HCT116 (cell line): ENCODE results near the gene SERPINF2. TPM values are rescaled to one million over a fixed set of nuclear protein-coding genes. Genes with fewer than 3 reads are reported as not detected.

Experiments used
- ATAC-seq: fragments of 200-7000 bp; cut with Tn5 transposase; 2 replicates; pipeline ENCODE4 v1.9.1; 2020; ENCODE audit warnings: mild to moderate bottlenecking, moderate library complexity
- BruUV-seq: library from RNA; stranded (reverse); fragments of 400-500 nt; replicated peaks from 2 replicates; lab custom pipeline; 2021; lab: Mats Ljungman, UMichigan
- CTCF ChIA-PET: fragments of 300-600 bp; sonication (Branson Sonifier 250); formaldehyde crosslinking; loops from one replicate; lab custom pipeline; 2021; ENCODE audit warnings: antibody characterized with exemption; lab: Charles Lee
- POLR2A ChIA-PET: fragments of 300-600, 350-600 bp; sonication (Branson Sonifier 250); formaldehyde crosslinking; loops from one replicate; lab custom pipeline; 2021; ENCODE audit warnings: antibody characterized with exemption; lab: Charles Lee
- RAD21 ChIA-PET, 2 experiments: fragments of 300-600 bp; sonication (Branson Sonifier 250); formaldehyde crosslinking; loops; one replicate each; lab custom pipeline; 2023; ENCODE audit warnings: low total read pairs in 2 of 2; ENCODE audit not compliant: uncharacterized antibody in 2 of 2, unreplicated experiment in 2 of 2, low non-redundant PET in 1 of 2; lab: Charles Lee
- DNase-seq: peaks from one replicate; pipeline ENCODE4 v3.0.0-alpha.2; 2010; ENCODE audit warnings: low read depth, low spot score
- H2AFZ ChIP-seq: fragments of 200-600 bp; shearing (Covaris generic), sonication (generic); 2 replicates; pipeline ENCODE4 v1.6.1; 2017; ENCODE audit warnings: low read depth, mixed run types, mixed read lengths, antibody characterized with exemption, low read length; ENCODE audit not compliant: poor library complexity, severe bottlenecking
- H3K27ac ChIP-seq: 2 replicates; pipeline ENCODE4 v1.5.1; 2012; ENCODE audit warnings: low read depth, low read length
- H3K27me3 ChIP-seq: fragments of 200-600 bp; sonication (generic); 2 replicates; pipeline ENCODE4 v1.6.1; 2016; ENCODE audit warnings: mixed run types, low read length, mixed read lengths; ENCODE audit not compliant: insufficient read depth
- H3K36me3 ChIP-seq, 2 experiments: fragments of 200-500 bp in 1 of 2; fragments of 200-600 bp in 1 of 2; sonication (Bioruptor generic) in 1 of 2; sonication (generic) in 1 of 2; 2 replicates each; pipeline versions ENCODE4 v1.5.1 to v1.6.1; 2014 to 2016; ENCODE audit warnings: low read length in 2 of 2, inconsistent platforms in 1 of 2, mixed read lengths in 1 of 2, mixed run types in 1 of 2; ENCODE audit not compliant: insufficient read depth in 2 of 2, control insufficient read depth in 1 of 2
- H3K4me1 ChIP-seq, 2 experiments: fragments of 200-600 bp in 1 of 2; sonication (generic) in 1 of 2; 2 replicates each; pipeline versions ENCODE4 v1.5.1 to v1.6.1; 2012 to 2017; ENCODE audit warnings: low read length in 2 of 2, inconsistent platforms in 1 of 2, mild to moderate bottlenecking in 1 of 2, mixed read lengths in 1 of 2, mixed run types in 1 of 2, moderate library complexity in 1 of 2; ENCODE audit not compliant: insufficient read depth in 2 of 2, control insufficient read depth in 1 of 2
- H3K4me2 ChIP-seq: fragments of 200-600 bp; sonication (generic); 2 replicates; pipeline ENCODE4 v1.6.1; 2017; ENCODE audit warnings: mixed run types, low read length, mixed read lengths
- H3K4me3 ChIP-seq, 2 experiments: fragments of 200-600 bp in 1 of 2; sonication (generic) in 1 of 2; replicated peaks in 1 of 2; 2 replicates each; pipeline ENCODE4 v1.5.1; 2011 to 2016; ENCODE audit warnings: low read length in 2 of 2, control low read depth in 1 of 2, low read depth in 1 of 2, mild to moderate bottlenecking in 1 of 2, mixed read lengths in 1 of 2, mixed run types in 1 of 2
- H3K79me2 ChIP-seq: fragments of 200-600 bp; sonication (generic); 2 replicates; pipeline ENCODE4 v1.6.1; 2017; ENCODE audit warnings: mild to moderate bottlenecking, mixed run types, low read length, moderate library complexity, mixed read lengths; ENCODE audit not compliant: insufficient read depth
- H3K9ac ChIP-seq: fragments of 200-600 bp; sonication (generic); 2 replicates; pipeline ENCODE4 v1.6.1; 2016; ENCODE audit warnings: low read length, mixed read lengths
- H3K9me2 ChIP-seq: fragments of 200-600 bp; sonication (generic), shearing (Covaris generic); 2 replicates; pipeline ENCODE4 v1.6.1; 2017; ENCODE audit warnings: mixed run types, mild to moderate bottlenecking, moderate library complexity; ENCODE audit not compliant: insufficient read depth
- H3K9me3 ChIP-seq, 2 experiments: fragments of 200-500 bp in 1 of 2; fragments of 200-600 bp in 1 of 2; sonication (Bioruptor generic) in 1 of 2; sonication (generic) in 1 of 2; 2 replicates each; pipeline ENCODE4 v1.6.1; 2014 to 2017; ENCODE audit warnings: low read length in 2 of 2, mixed read lengths in 2 of 2, inconsistent platforms in 1 of 2, low read depth in 1 of 2, mild to moderate bottlenecking in 1 of 2, mixed run types in 1 of 2, moderate library complexity in 1 of 2; ENCODE audit not compliant: control insufficient read depth in 1 of 2, insufficient read depth in 1 of 2
- H4K20me1 ChIP-seq: fragments of 200-600 bp; sonication (generic), shearing (Covaris generic); 2 replicates; pipeline ENCODE4 v1.6.1; 2017; ENCODE audit warnings: mixed run types, mild to moderate bottlenecking, moderate library complexity; ENCODE audit not compliant: insufficient read depth
- CBX3 ChIP-seq: IDR thresholded peaks from 2 replicates; pipeline ENCODE4 v1.6.1; 2012; ENCODE audit warnings: low read depth
- EGR1 ChIP-seq: IDR thresholded peaks from 2 replicates; pipeline ENCODE4 v1.6.1; 2012; ENCODE audit warnings: low read depth
- EZH2 ChIP-seq: fragments of 200-600 bp; sonication (generic); IDR thresholded peaks from 2 replicates; pipeline ENCODE4 v1.6.1; 2017; ENCODE audit warnings: antibody characterized with exemption, mixed run types
- FOSL1 ChIP-seq: IDR thresholded peaks from 2 replicates; pipeline ENCODE4 v1.6.1; 2012; ENCODE audit warnings: low read depth
- JUND ChIP-seq: IDR thresholded peaks from 2 replicates; pipeline ENCODE4 v1.6.1; 2012
- POLR2A ChIP-seq: IDR thresholded peaks from 2 replicates; pipeline ENCODE4 v1.7.0; 2011; ENCODE audit warnings: borderline replicate concordance; ENCODE audit not compliant: insufficient read depth, insufficient read length; ENCODE audit errors: extremely low read depth
- POLR2AphosphoS5 ChIP-seq: IDR thresholded peaks from 2 replicates; pipeline ENCODE4 v1.6.1; 2011; ENCODE audit warnings: mild to moderate bottlenecking, low read depth, low read length, moderate library complexity
- RAD21 ChIP-seq: IDR thresholded peaks from 2 replicates; pipeline ENCODE4 v1.6.1; 2012; ENCODE audit warnings: low read depth, mild to moderate bottlenecking
- REST ChIP-seq: IDR thresholded peaks from 2 replicates; pipeline ENCODE4 v1.6.1; 2012; ENCODE audit warnings: low read depth
- SP1 ChIP-seq: IDR thresholded peaks from 2 replicates; pipeline ENCODE4 v1.6.1; 2012; ENCODE audit warnings: low read depth
- YY1 ChIP-seq: IDR thresholded peaks from 2 replicates; pipeline ENCODE4 v1.6.1; 2011; ENCODE audit warnings: low read length, low read depth, moderate library complexity, mild to moderate bottlenecking; ENCODE audit not compliant: insufficient replicate concordance; ENCODE audit errors: extremely low read depth
- ZBTB33 ChIP-seq: IDR thresholded peaks from 2 replicates; pipeline ENCODE4 v1.6.1; 2011; ENCODE audit warnings: mild to moderate bottlenecking, low read length, moderate library complexity; ENCODE audit not compliant: insufficient replicate concordance; ENCODE audit errors: extremely low read depth
- ZNF274 ChIP-seq: fragments of 200-500 bp; sonication (Bioruptor generic); IDR thresholded peaks from 2 replicates; pipeline ENCODE4 v1.6.1; 2014; ENCODE audit warnings: mild to moderate bottlenecking, low read depth, low read length, inconsistent platforms
- intact Hi-C: fragments of 100-400 bp; cut with micrococcal nuclease; formaldehyde crosslinking; loops from 2 replicates; pipeline ENCODE4 v1.10.0; 2022
- total RNA-seq: library from RNA; stranded (reverse); gene quantifications from one replicate; pipeline ENCODE4 v1.2.1, GENCODE V29; 2021; ENCODE audit not compliant: unreplicated experiment
- TF ChIP-seq, protein P1 (sequence below): IDR thresholded peaks from 2 replicates; pipeline ENCODE4 v1.6.1; 2012

Gene SERPINF2
- total RNA-seq, 1 experiment from 2014 or later: 2.5 TPM

DNA sequence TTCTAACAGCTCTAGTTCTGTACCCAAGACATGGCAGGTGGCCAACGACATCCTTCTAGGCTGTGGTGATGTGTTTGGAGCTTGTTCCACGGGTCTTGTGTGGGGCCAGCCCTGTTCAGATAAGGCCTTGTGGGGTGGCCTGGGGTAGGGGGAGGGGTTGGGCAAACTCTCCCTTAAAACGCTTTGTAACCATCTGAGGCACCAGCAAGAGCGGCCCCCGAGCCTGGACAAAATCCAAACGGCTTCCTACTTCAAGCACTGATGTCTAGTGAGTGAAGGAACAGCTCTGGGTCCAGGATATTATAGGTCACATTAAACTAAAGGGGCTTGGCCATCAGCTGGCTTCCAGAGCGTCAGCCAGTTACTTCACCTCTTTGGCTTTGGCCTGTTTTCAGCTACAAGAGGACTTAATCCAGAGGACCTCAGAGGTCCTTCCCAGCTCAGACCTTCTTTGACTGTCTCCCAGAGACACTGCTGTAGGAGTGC lies 31.1 kb downstream of the SERPINF2 start (continued):
- no peak for TF ChIP-seq REST
- TF ChIP-seq FOSL1: no peak
- TF ChIP-seq, protein P1, sequence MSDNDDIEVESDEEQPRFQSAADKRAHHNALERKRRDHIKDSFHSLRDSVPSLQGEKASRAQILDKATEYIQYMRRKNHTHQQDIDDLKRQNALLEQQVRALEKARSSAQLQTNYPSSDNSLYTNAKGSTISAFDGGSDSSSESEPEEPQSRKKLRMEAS: no peak

- H4K20me1 ChIP-seq: no peaks in the 10 kb centered on the region
- no peak overlapping the region for H2AFZ ChIP-seq
- no peaks in the 10 kb centered on the region for H3K9me3 ChIP-seq
- peaks cover 3 to 9% of the 10 kb centered on the region in 2 experiments; a peak in 3 of 4 replicates for H3K36me3 ChIP-seq
- no peak overlapping the region for H3K4me2 ChIP-seq
- no peaks in the 10 kb centered on the region for H3K9me2 ChIP-seq
- H3K27ac ChIP-seq: no peak overlapping the region
- ChIA-PET RAD21 (no interaction called here), CTCF (no interaction called here), POLR2A (interaction anchor here (1.1 to 1.3 kb wide), 2 partner anchors 28 to 58 kb away, joined by 3 to 4 read pairs; no protein-coding TSS in a partner anchor)
- no peak overlapping the region for H3K9ac ChIP-seq
- intact Hi-C loops: no loop called here
- ATAC-seq (no peak), DNase-seq (no peak)
- H3K4me3 ChIP-seq: no peak overlapping the region
- H3K4me1 ChIP-seq: no peaks in the 10 kb centered on the region
- no peaks in the 10 kb centered on the region for H3K27me3 ChIP-seq
- BruUV-seq: no TSS peak
- H3K79me2 ChIP-seq: no peaks in the 10 kb centered on the region
- no peak for TF ChIP-seq JUND
- no peak for TF ChIP-seq EZH2
- no peak for TF ChIP-seq ZNF274
- TF ChIP-seq POLR2AphosphoS5: no peak
- TF ChIP-seq EGR1: no peak
- no peak for TF ChIP-seq POLR2A
- TF ChIP-seq SP1: no peak
- TF ChIP-seq CBX3: no peak
- TF ChIP-seq YY1: no peak
- TF ChIP-seq, protein P1: no peak
- no peak for TF ChIP-seq ZBTB33
- TF ChIP-seq RAD21: no peak
These were observed 31.9 kb downstream of the SERPINF2 start for GRCh38 chr17:1774390-1775176.
